ENCODE data around the gene COMMD1.

DNA sequence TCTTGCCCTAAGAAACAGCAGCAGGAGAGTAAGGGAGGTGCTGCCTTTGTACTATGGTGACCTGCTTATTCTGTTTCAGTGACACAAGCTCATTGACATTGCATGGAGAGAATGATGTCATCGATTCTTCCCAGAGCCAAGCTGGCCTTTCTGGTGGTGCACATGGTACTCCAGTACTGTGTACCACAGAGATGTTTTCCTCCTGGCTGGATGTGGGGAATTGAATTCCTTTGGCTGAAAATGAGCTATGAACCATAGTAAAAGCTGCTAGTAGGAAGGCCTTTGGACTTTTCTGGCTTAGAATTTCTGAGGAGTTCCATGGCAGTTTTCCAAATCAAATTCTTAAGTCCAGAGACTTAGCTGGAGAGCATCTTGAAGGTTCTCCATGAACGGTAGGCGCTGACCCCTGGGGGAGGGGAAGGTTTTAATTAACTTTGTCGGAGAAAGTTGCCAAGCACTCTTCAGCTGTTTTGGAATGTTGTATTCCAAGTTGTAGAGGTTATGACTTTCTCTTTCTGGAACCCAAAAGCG lies 273.3 kb downstream of the COMMD1 start:
- TF ChIP-seq, protein P1, sequence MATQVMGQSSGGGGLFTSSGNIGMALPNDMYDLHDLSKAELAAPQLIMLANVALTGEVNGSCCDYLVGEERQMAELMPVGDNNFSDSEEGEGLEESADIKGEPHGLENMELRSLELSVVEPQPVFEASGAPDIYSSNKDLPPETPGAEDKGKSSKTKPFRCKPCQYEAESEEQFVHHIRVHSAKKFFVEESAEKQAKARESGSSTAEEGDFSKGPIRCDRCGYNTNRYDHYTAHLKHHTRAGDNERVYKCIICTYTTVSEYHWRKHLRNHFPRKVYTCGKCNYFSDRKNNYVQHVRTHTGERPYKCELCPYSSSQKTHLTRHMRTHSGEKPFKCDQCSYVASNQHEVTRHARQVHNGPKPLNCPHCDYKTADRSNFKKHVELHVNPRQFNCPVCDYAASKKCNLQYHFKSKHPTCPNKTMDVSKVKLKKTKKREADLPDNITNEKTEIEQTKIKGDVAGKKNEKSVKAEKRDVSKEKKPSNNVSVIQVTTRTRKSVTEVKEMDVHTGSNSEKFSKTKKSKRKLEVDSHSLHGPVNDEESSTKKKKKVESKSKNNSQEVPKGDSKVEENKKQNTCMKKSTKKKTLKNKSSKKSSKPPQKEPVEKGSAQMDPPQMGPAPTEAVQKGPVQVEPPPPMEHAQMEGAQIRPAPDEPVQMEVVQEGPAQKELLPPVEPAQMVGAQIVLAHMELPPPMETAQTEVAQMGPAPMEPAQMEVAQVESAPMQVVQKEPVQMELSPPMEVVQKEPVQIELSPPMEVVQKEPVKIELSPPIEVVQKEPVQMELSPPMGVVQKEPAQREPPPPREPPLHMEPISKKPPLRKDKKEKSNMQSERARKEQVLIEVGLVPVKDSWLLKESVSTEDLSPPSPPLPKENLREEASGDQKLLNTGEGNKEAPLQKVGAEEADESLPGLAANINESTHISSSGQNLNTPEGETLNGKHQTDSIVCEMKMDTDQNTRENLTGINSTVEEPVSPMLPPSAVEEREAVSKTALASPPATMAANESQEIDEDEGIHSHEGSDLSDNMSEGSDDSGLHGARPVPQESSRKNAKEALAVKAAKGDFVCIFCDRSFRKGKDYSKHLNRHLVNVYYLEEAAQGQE (IDR thresholded peaks at IDR 0.05; ENCODE audit: unreplicated experiment), result no peak
- no peak for TF ChIP-seq POLR2AphosphoS5 (IDR thresholded peaks at IDR 0.05; ENCODE audit: low read depth)
- TF ChIP-seq, protein P2, sequence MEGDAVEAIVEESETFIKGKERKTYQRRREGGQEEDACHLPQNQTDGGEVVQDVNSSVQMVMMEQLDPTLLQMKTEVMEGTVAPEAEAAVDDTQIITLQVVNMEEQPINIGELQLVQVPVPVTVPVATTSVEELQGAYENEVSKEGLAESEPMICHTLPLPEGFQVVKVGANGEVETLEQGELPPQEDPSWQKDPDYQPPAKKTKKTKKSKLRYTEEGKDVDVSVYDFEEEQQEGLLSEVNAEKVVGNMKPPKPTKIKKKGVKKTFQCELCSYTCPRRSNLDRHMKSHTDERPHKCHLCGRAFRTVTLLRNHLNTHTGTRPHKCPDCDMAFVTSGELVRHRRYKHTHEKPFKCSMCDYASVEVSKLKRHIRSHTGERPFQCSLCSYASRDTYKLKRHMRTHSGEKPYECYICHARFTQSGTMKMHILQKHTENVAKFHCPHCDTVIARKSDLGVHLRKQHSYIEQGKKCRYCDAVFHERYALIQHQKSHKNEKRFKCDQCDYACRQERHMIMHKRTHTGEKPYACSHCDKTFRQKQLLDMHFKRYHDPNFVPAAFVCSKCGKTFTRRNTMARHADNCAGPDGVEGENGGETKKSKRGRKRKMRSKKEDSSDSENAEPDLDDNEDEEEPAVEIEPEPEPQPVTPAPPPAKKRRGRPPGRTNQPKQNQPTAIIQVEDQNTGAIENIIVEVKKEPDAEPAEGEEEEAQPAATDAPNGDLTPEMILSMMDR (conservative IDR thresholded peaks at IDR 0.05; ENCODE audit: low read depth in 2 of 2), result no peak
- no peak for TF ChIP-seq EZH2 (IDR thresholded peaks at IDR 0.05; ENCODE audit: low read depth, unreplicated experiment)

All from GM23338 (cell line).